HG03342 (cell line): Measurements from ENCODE around the gene CADM1.

Experiments
- ATAC-seq: cut with Tn5 transposase; IDR thresholded peaks from one replicate; pipeline ENCODE4 v1.9.1; 2021; ENCODE audit warnings: mild to moderate bottlenecking, moderate library complexity; ENCODE audit not compliant: unreplicated experiment

CADM1 gene

GRCh38 chr11:115161876-115162275 is 342.3 kb downstream of the CADM1 start:
- no peak for ATAC-seq

GRCh38 chr11:115159207-115159606 is 345.0 kb downstream of the CADM1 start:
- ATAC-seq, result no peak

- no peak for ATAC-seq
These were observed 346.2 kb downstream of the CADM1 start for GRCh38 chr11:115158053-115158452.

- ATAC-seq, result no peak
These were observed 347.0 kb downstream of the CADM1 start for GRCh38 chr11:115157247-115157646.

GRCh38 chr11:115155978-115156377 is 348.2 kb downstream of the CADM1 start:
- no peak for ATAC-seq

GRCh38 chr11:115155320-115155719 is 348.9 kb downstream of the CADM1 start:
- ATAC-seq, result no peak

- ATAC-seq, result no peak
These were observed 349.9 kb downstream of the CADM1 start for GRCh38 chr11:115154355-115154736.

DNA sequence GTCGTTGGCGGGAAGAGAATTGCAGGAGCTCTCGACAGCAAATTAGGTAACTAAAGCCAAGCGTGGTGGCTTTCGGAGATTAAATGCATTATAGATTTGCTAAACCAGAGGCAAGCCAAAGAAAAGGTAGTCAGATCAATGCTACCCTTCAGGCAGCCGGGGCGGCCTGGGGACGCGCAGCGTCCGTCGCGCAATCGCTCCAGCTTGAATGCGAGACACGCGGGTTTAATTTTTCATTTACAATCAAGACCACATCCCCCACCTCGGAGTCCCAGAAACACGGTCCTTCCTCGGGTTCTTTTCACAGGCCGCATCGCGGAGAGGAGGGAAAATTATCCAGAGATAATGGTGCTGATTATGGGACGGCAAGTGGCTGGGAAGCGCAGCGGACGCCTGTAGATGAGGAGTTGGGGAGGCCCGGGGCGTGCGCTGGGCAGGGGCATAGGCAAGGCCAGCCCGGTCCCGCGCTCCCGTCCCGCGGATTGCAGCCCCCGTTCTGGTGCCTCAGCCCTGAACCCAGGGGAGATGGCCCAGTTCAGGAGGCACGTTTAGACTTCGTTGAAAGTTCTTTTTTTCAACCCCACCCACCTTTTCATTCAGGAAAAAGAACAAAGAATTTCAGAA is 350.4 kb downstream of the CADM1 start:
- no peak for ATAC-seq

DNA sequence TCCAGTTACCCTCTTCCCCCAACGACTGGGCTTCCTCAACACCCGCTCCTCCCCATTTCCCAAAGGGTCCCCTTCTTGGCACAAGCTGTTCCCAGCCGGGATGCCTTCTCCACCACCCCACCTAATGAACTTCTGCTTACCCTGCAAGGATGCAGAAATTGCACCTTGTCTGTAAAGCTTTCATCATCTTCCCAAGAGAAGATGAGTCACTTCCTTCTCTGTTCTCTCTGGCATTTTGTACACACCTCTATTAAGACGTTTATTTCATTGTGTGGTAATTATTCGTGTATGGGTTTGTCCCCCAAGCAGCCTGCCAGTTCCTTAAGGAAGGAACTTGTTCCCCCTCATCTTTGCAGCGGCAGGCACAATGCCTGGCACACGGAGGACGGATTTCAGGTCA is 351.1 kb downstream of the CADM1 start:
- no peak for ATAC-seq

DNA sequence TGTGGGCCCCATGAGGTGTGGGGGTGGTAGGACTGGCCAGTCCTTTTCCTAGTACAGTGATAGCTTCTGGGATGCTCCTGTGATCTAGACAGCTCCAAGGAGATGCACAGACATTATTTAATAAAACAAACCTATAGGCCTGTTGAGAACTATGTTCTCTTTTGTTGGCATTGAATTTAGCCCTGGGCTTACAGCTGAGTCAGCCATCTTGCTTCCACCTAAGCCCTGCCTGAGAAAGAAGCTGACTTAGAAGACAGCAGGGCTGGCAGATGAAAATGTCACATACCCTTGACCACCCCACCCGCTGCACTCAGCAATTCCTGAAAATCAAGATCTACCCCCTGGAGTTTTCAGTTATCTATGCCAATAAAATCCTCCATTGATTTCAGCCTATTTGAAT is 353.2 kb downstream of the CADM1 start:
- no peak for ATAC-seq

DNA sequence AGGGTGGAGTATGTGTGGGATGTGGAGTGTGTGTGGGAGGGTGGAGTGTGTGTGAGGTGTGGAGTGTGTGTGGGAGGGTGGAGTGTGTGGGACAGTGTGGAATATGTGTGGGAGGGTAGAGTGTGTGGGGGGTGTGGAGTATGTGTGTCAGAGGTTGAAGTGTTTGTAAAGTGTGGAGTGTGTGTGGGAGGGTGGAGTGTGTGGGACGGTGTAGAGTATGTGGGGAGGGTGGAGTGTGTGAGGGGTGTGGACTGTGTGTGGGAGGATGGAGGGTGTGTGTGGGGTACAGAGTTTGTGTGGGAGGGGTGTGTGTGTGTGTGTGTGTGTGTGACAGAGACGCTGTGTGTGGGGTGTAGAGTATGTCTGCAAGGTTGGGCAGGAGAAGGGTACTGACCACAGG is 355.5 kb downstream of the CADM1 start:
- ATAC-seq, result no peak

DNA sequence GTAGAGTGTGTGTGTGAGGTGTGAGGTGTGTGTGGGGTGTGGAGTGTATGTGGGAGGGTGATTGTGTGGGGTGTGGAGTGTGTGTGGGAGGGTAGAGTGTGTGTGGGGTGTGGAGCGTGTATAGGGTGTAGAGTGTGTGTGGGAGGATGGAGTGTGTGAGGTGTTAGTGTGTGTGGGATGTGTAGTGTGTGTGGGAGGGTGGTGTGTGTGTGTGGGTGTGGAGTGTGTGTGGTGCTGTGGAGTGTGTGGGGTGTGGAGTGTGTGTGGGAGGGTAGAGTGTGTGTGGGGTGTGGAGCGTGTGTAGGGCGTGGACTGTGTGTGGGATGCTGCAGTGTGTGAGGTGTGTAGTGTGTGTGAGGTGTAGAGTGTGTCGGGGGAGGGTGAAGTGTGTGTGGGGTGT is 356.1 kb downstream of the CADM1 start:
- no peak for ATAC-seq

DNA sequence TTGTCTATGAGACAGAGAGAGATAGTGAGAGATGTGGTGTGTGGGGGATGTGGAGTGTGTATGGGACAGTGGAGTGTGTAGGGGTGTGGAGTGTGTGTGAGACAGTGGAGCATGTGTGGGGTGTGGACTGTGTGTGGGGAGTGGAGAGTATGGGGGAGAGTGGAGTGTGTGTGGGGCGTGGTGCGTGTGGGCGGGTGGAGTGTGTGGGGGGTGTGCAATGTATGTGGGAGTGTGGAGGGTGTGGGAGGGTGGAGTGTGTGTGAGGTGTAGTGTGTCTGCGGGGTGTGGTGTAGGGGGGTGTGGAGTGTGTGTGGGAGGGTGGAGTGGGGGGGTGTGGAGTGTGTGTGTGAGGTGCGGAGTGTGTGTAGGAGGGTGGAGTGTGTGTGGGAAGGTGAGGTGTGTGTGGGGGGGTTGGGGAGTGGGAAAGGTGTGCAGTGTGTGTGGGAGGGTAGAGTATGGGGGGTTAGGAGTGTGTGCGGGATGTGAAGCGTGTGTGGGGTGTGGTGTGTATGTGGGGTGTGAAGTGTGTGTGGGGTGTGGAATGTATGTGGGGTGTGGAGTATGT is 356.9 kb downstream of the CADM1 start:
- ATAC-seq, result no peak

- no peak for ATAC-seq
These were observed 357.8 kb downstream of the CADM1 start for GRCh38 chr11:115146425-115146824.

GRCh38 chr11:115145324-115145723 is 358.9 kb downstream of the CADM1 start:
- no peak for ATAC-seq

DNA sequence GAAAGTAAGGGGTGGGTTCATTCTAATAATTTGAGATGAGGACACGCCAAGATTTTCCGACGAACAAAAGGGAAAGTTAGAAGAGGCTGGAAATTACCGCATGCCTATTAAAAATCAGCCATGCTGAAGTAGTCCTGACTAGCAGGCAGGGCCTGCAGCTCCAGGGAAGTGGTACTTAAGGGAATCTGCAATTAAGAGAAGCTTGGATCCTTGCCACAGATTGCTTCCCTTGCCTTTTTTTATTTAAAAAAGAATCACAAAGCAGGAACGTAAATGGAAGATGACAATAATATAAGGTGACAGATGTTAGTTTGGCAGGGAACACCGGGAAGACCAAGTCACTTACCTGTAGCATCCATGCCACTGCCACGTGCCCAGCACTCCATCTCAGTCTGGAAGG is 359.3 kb downstream of the CADM1 start:
- no peak for ATAC-seq

- ATAC-seq, result no peak
These were observed 360.2 kb downstream of the CADM1 start for GRCh38 chr11:115144014-115144413.

DNA sequence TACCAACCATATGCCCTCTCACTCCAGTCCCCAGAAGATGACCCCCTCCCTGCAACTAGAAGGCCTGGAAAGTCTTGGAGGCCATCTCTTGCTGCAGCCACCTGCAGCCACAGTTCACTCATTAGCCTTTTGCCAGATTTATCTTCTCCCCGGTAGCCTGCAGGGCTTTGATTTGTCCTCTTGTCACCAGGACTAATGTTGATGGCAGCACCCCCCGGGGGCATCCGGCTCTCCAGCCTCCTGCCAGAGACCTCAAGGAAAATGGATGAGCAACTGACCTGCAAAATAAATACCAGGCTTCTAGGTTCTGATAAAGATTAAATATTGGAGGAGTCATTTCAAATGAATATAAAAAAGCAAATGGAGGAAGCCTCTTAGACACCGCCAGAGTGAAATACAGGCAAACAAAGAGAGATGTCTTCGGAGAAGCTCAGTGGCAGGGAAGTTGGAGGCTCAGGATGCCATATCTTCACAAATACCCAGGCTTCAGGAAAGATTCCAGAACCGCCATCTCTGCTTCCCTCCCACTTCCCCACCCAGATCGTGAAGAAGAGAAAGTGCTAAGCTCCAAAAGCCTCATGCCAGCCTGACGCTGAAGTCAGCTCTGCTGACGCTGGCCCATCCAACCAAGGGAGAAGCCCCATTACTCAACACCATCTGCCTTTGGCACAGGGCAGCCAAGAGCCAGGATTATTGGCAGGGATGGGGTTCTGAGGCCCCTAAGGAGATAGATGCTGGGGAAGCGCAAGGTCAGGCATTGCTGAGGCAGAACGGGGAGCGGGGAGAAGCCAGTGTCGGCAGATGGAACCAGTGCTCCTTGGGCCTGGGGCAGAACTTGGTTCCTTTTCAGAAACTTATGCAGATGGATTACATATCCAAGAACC is 362.7 kb downstream of the CADM1 start:
- ATAC-seq, result no peak

- ATAC-seq, result no peak
These were observed 368.3 kb downstream of the CADM1 start for GRCh38 chr11:115135936-115136335.

DNA sequence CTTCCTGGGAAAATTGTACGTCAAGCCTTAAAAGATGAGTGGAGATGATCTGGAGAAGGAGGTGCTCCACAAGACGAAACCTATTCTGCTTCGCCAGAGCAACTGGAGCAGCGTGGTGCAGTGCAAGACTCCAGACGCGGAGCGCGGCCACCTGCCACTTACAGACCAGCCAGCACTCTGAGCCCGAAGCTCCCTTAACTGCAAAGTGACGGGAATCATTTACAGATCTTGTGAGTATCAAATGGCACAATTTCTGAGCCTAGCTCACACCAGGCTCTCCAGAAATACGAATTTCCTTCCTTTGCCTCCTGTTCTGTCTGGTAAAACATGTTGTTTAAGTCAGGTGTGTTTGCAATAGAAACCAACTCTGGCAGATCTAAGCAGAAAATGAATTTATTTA is 369.3 kb downstream of the CADM1 start:
- ATAC-seq, result no peak

- no peak for ATAC-seq
These were observed 370.6 kb downstream of the CADM1 start for GRCh38 chr11:115133475-115134209.
